ENCODE measurements around the gene EFCAB6.

- TF ChIP-seq, protein P1, sequence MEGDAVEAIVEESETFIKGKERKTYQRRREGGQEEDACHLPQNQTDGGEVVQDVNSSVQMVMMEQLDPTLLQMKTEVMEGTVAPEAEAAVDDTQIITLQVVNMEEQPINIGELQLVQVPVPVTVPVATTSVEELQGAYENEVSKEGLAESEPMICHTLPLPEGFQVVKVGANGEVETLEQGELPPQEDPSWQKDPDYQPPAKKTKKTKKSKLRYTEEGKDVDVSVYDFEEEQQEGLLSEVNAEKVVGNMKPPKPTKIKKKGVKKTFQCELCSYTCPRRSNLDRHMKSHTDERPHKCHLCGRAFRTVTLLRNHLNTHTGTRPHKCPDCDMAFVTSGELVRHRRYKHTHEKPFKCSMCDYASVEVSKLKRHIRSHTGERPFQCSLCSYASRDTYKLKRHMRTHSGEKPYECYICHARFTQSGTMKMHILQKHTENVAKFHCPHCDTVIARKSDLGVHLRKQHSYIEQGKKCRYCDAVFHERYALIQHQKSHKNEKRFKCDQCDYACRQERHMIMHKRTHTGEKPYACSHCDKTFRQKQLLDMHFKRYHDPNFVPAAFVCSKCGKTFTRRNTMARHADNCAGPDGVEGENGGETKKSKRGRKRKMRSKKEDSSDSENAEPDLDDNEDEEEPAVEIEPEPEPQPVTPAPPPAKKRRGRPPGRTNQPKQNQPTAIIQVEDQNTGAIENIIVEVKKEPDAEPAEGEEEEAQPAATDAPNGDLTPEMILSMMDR (IDR thresholded peaks at IDR 0.05): no peak
- TF ChIP-seq POLR2AphosphoS5 (IDR thresholded peaks at IDR 0.05) (no peak), POLR2A (IDR thresholded peaks at IDR 0.05) (no peak)
These were observed 276.4 kb downstream of the EFCAB6 start for GRCh38 chr22:43535741-43536140.

Data from breast epithelium (tissue), 3 donors.